C1 segment of cervical spinal cord (tissue), 14 donors: ENCODE results near the gene RDH16.
"Not testable (repeated sequence)": the region's sequence is repeated elsewhere in the genome, so short reads cannot be mapped to it uniquely, and the experiment has no call there.

ENCODE experiments used
- DNase-seq, 14 donors: peaks; one replicate each; lab custom pipeline; 2025; lab: John Stamatoyannopoulos, UW

Gene RDH16

DNA sequence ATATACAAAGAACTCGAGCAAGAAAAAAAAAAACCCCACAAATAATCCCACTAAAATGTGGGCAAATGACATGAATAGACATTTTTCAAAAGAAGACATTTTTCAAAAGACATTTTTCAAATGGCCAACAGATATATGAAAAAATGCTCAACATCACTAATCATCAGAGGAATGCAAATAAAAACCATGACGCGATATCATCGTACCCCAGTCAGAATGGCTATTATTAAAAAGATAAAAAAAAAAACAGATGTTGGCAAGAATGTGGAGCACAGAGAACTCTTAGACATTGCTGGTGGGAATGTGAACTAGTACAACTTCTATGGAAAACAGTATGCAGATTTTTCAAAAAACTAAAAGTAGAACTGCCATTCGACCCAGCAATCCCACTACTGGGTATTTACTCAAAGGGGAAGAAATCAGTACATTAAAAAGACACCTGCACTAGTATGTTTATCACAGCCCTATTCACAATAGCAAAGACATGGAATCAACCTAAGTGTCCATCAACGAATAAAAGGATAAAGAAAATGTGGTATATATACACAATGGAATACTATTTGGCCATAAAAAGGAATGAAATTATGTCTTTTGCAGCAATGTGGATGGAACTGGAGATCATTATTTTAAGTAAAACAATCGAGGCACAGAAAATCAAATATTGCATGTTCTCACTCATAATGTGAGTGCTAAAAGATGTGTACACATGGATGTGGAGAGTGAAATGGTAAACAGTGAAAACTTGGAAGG, 32.6 kb upstream of the RDH16 start:
- no peak for DNase-seq

- no peak for DNase-seq
These were observed 30.9 kb upstream of the RDH16 start for GRCh38 chr12:56988207-56988739.

DNA sequence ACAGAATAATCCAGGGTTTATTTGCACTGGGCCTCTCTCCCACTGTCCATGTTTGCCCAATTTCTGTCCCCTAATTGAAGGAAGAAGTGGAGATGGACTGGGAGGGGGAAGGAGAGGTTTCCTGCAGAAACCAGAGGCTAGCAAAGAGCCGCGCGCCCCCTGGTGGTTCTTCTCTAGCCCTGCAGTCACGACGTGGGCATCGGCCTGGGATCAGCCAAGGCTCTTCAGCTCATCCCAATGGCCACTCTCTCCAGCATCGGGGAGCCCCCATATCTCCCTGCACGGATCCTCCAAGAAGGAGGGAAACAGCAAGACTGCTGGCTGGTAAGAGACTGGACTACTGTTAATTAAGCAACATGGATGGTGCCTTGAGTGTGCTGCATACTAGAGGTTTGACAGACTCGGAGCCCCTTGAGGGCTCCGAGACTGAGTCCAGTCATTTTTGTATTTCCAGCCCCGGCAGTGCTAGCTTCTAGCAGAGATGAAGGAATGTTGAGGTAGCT, 30.2 kb upstream of the RDH16 start:
- peak in 13 of 14 donors; percentile 11 to 84 (median 51) for DNase-seq

DNA sequence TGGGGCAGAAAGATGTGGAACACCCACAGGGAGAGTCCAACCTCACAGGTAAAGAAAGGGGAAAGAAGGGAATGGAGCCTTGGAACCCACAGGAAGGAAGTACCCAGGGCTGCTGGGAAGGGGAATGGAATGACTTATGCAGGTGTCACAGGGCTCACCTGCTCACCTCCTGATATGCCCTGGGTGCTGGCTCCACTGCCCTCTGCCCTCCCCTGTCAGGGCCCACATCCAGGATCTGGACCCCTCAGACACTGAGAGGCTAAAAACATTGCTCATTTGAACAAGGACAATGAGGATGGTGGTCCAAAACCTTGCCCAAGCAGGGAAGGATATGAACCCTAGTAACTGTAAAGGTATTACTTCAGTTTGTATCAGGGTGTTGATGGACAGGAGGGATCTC, 29.6 kb upstream of the RDH16 start:
- DNase-seq: no peak

DNA sequence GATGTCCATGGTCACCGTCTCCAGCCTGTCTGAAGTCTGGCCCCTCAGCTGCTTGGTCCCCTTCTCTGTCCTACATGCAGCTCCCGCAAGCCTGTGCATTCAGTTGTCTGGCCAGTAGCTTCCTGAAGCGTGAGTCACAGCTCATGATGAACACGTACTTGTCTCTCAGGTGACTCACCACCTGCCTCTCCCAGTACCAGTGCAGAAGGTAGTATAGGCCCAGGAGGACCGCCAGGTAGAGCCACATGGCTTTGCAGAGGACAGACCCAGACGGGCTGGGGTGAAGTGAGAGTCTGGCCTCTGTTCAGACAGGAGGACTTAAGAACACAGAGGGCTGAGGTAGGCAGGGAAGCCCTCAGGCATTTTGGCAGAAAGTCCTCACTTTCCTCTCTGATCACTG, 28.3 kb upstream of the RDH16 start:
- DNase-seq: not testable (repeated sequence)

DNA sequence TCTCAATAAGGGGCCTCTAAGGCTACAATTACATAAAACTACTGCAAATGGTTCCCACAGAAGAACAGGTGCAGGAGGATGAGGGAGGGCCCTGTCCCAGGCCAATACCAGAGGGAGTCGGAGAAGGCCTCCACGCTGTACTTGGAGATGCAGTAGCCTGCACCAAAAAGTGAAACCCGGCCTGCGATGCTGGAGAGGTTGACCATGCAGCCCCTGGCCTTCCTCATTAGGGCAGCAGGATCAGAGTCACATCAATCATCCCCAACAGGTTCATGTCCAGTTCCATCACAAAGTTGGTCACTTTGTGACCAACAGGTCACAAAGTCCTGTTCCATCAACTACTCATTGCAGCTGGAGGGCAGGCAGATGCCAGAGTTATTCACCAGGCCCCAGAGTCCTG, 26.0 kb upstream of the RDH16 start:
- DNase-seq: no peak

- not testable (repeated sequence) for DNase-seq
These were observed 25.3 kb upstream of the RDH16 start for GRCh38 chr12:56982578-56983236.

- no peak for DNase-seq
These were observed 23.6 kb upstream of the RDH16 start for GRCh38 chr12:56980941-56981530.

GRCh38 chr12:56980268-56980667, 22.9 kb upstream of the RDH16 start:
- no peak for DNase-seq

GRCh38 chr12:56979628-56980027, 22.2 kb upstream of the RDH16 start:
- DNase-seq: no peak

GRCh38 chr12:56978397-56979138, 21.2 kb upstream of the RDH16 start:
- DNase-seq: no peak

GRCh38 chr12:56977361-56977760, 20.0 kb upstream of the RDH16 start:
- not testable (repeated sequence) for DNase-seq

- DNase-seq: not testable (repeated sequence)
These were observed 16.8 kb upstream of the RDH16 start for GRCh38 chr12:56974224-56974623.

DNA sequence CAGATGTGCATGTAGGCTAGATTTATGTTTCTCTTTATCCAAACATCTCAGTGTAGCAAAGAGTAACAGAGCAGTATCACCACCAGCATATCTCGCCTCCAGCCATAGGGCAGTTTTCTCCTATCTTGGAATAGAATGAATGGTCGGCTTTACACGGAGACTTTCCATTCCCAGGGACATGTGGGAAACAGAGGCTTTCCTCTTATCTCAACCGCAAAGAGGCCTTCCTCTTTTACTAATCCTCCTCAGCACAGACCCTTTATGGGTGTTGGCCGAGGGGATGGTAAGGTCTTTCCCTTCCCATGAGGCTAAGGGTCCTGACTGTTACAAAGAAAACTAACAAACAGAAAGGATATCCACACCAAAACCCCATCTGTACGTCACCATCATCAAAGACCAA, 11.5 kb upstream of the RDH16 start:
- DNase-seq: not testable (repeated sequence)

DNA sequence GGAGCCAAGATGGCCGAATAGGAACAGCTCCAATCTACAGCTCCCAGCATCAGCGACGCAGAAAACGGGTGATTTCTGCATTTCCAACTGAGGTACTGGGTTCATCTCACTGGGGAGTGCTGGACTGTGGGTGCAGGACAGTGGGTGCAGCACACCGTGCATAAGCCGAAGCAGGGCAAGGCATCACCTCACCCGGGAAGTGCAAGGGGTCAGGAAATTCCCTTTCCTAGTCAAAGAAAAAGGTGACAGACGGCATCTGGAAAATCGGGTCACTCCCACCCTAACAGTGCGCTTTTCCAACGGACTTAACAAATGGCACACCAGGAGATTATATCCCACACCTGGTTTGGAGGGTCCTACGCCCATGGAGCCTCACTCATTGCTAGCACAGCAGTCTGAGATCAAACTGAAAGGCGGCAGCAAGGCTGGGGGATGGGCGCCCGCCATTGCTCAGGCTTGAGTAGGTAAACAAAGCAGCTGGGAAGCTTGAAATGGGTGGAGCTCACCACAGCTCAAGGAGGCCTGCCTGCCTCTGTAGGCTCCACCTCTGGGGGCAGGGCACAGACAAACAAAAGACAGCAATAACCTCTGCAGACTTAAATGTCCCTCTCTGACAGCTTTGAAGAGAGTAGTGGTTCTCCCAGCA, 8.7 kb upstream of the RDH16 start:
- not testable (repeated sequence) for DNase-seq

GRCh38 chr12:56965124-56965523, 7.7 kb upstream of the RDH16 start:
- not testable (repeated sequence) for DNase-seq

GRCh38 chr12:56963557-56963956, 6.1 kb upstream of the RDH16 start:
- DNase-seq: not testable (repeated sequence)

DNA sequence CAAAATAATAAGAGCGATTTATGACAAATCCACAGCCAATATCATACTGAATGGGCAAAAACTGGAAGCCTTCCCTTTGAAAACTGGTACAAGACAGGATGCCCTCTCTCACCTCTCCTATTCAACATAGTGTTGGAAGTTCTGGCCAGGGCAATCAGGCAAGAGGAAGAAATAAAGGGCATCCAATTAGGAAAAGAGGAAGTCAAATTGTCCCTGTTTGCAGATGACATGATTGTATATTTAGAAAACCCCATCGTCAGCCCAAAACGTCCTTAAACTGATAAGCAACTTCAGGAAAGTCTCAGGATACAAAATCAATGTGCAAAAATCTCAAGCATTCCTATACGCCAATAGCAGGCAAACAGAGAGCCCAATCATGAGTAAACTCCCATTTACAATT, 4.8 kb upstream of the RDH16 start:
- not testable (repeated sequence) for DNase-seq

DNA sequence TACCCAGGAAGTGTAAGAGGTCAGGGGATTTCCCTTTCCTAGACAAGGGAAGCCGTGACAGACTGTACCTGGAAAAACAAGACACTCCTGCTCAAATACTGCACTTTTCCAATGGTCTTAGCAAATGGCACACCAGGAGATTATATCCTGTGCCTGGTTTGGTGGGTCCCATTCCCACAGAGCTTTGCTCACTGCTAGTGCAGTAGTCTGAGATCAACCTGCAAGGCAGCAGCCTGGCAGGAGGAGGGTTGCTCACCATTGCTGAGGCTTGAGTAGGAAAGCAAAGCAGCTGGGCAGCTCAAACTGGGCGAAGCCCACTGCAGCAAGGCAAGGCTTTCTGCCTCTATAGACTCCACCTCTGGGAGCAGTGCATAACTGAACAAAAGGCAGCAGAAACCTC, 1.0 kb upstream of the RDH16 start:
- no peak for DNase-seq

DNA sequence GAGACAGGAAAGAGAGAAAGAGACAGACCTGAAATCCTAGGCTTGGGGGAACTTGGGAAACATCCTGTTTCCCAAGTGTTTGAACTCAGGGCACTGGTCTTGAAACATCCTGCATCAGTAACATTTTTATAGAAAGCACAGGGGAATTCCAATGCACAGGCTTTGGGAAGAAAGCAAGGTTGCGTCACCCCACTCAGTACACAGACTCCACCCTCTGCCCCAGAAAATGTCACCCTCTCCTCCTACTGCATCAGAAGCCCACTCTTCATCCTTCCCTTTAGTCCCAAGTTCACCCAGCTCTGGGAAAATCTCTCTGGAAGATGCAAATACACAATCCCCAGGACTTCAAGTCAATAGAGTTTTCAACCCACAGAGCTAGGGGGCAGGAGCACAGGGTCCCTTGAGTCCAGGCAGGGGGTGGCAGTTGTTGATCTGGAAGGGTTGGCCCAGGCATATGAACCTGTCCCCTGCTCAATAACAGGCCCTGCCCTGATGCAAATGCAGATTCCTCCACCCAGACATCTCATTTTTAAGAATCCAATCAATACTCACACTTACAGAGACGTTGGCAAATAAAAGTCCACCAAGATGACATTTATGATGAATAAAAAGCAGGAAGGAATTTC, 1.7 kb downstream of the RDH16 start:
- DNase-seq: no peak

GRCh38 chr12:56954958-56955355, 2.5 kb downstream of the RDH16 start:
- no peak for DNase-seq
